ENCODE data around the gene CDC42BPA.

The CDC42BPA gene

GRCh38 chr1:226951286-226952117, 366.8 kb downstream of the CDC42BPA start:
- POLR2A ChIA-PET (ENCODE audit: low non-redundant PET) = no interaction called here
- no peak for TF ChIP-seq CTCF (conservative IDR thresholded peaks at IDR 0.05; ENCODE audit: low read depth)
- no peak overlapping the region for H3K27ac ChIP-seq
- CTCF ChIA-PET = interaction anchor here (0.7 kb wide), 1 partner anchor 105 kb away, joined by 6 read pairs; no protein-coding TSS in a partner anchor
- no peak for DNase-seq (ENCODE audit: low spot score)

- no peak for TF ChIP-seq CTCF (conservative IDR thresholded peaks at IDR 0.05; ENCODE audit: low read depth)
- POLR2A ChIA-PET (ENCODE audit: low non-redundant PET) = no interaction called here
- H3K27ac ChIP-seq = no peak overlapping the region
- CTCF ChIA-PET = interaction anchor here (0.5 to 1.1 kb wide), 3 partner anchors 11 to 317 kb away, joined by 3 to 6 read pairs (median 3); partner anchors contain the start of gene COQ8A
- DNase-seq (ENCODE audit: low spot score) = no peak
Observed at GRCh38 chr1:226950871-226951270, 367.4 kb downstream of the CDC42BPA start.

GRCh38 chr1:226950316-226950715, 368.0 kb downstream of the CDC42BPA start:
- ChIA-PET POLR2A (ENCODE audit: low non-redundant PET) (no interaction called here), CTCF (interaction anchor here (0.5 to 1.1 kb wide), 2 partner anchors 10 to 317 kb away, joined by 3 read pairs; partner anchors contain the start of gene COQ8A)
- no peak for TF ChIP-seq CTCF (conservative IDR thresholded peaks at IDR 0.05; ENCODE audit: low read depth)
- H3K27ac ChIP-seq = no peak overlapping the region
- no peak for DNase-seq (ENCODE audit: low spot score)

- POLR2A ChIA-PET (ENCODE audit: low non-redundant PET) = no interaction called here
- CTCF ChIA-PET = no interaction called here
- H3K27ac ChIP-seq = no peak overlapping the region
- DNase-seq (ENCODE audit: low spot score) = no peak
- no peak for TF ChIP-seq CTCF (conservative IDR thresholded peaks at IDR 0.05; ENCODE audit: low read depth)
Observed at GRCh38 chr1:226949401-226949800, 368.9 kb downstream of the CDC42BPA start.

GRCh38 chr1:226948996-226949395, 369.3 kb downstream of the CDC42BPA start:
- CTCF ChIA-PET = interaction anchor here (0.6 kb wide), 1 partner anchor 16 kb away, joined by 3 read pairs; no protein-coding TSS in a partner anchor
- no peak for DNase-seq (ENCODE audit: low spot score)
- POLR2A ChIA-PET (ENCODE audit: low non-redundant PET) = no interaction called here
- H3K27ac ChIP-seq = no peak overlapping the region
- TF ChIP-seq CTCF (conservative IDR thresholded peaks at IDR 0.05; ENCODE audit: low read depth) = no peak

GRCh38 chr1:226948480-226948879, 369.8 kb downstream of the CDC42BPA start:
- CTCF ChIA-PET = interaction anchor here (0.5 to 0.6 kb wide), 2 partner anchors 17 to 487 kb away, joined by 3 read pairs; no protein-coding TSS in a partner anchor
- DNase-seq (ENCODE audit: low spot score) = no peak
- POLR2A ChIA-PET (ENCODE audit: low non-redundant PET) = no interaction called here
- H3K27ac ChIP-seq = no peak overlapping the region
- TF ChIP-seq CTCF (conservative IDR thresholded peaks at IDR 0.05; ENCODE audit: low read depth) = no peak
